ENCODE results near the gene ANKRD9.
"Not testable (repeated sequence)": the region's sequence is repeated elsewhere in the genome, so short reads cannot be mapped to it uniquely, and the experiment has no call there.

ANKRD9 gene

GRCh38 chr14:102548616-102549240 lies 39.2 kb upstream of the ANKRD9 start:
- TF ChIP-seq, protein P1, sequence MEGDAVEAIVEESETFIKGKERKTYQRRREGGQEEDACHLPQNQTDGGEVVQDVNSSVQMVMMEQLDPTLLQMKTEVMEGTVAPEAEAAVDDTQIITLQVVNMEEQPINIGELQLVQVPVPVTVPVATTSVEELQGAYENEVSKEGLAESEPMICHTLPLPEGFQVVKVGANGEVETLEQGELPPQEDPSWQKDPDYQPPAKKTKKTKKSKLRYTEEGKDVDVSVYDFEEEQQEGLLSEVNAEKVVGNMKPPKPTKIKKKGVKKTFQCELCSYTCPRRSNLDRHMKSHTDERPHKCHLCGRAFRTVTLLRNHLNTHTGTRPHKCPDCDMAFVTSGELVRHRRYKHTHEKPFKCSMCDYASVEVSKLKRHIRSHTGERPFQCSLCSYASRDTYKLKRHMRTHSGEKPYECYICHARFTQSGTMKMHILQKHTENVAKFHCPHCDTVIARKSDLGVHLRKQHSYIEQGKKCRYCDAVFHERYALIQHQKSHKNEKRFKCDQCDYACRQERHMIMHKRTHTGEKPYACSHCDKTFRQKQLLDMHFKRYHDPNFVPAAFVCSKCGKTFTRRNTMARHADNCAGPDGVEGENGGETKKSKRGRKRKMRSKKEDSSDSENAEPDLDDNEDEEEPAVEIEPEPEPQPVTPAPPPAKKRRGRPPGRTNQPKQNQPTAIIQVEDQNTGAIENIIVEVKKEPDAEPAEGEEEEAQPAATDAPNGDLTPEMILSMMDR (IDR thresholded peaks at IDR 0.05; ENCODE audit: insufficient read depth, missing control alignments) = no peak
- DNase-seq (ENCODE audit: insufficient read length, low spot score) = no peak
- FAIRE-seq = no peak

GRCh38 chr14:102545461-102546265 lies 36.1 kb upstream of the ANKRD9 start:
- TF ChIP-seq, protein P1 (IDR thresholded peaks at IDR 0.05; ENCODE audit: insufficient read depth, missing control alignments) = no peak
- no peak for DNase-seq (ENCODE audit: insufficient read length, low spot score)
- FAIRE-seq = no peak

DNA sequence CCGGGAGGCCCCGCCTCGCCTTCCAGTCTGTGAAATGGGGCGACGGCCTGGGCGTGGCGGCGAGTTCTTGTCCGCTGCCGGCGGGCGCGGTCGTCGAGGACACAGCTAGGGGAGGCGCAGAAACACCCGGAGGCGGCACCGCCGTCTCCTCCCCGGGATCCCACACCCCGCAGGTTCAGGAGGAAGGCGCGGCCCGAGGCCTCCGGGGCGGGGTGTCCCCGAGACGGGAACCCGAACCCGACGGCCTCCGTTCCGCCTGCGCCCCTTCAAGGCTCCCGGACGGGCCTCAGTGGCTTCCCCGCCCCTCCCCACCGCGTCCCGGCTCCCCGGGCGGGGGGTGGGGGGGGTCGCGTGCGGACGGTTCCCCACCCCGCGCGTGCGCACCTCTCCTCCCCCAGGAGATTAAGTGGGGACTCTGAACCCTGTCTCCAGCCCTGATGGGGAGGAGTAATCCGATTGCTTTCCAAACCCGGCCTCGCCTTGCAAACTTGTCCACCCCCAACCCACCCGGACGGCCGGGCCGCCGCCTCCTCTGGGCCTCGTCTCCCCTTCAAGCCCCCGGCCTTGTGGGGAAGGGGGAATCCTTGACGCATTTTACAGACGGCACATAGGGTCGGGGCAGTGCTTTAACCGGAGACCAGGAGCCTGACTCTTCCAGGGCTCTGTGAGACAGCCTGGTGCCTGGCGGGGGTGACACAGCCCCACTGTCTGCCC lies 35.3 kb upstream of the ANKRD9 start:
- FAIRE-seq (no peak), DNase-seq (ENCODE audit: insufficient read length, low spot score) (peak; percentile 87)
- TF ChIP-seq, protein P1 (IDR thresholded peaks at IDR 0.05; ENCODE audit: insufficient read depth, missing control alignments) = no peak

DNA sequence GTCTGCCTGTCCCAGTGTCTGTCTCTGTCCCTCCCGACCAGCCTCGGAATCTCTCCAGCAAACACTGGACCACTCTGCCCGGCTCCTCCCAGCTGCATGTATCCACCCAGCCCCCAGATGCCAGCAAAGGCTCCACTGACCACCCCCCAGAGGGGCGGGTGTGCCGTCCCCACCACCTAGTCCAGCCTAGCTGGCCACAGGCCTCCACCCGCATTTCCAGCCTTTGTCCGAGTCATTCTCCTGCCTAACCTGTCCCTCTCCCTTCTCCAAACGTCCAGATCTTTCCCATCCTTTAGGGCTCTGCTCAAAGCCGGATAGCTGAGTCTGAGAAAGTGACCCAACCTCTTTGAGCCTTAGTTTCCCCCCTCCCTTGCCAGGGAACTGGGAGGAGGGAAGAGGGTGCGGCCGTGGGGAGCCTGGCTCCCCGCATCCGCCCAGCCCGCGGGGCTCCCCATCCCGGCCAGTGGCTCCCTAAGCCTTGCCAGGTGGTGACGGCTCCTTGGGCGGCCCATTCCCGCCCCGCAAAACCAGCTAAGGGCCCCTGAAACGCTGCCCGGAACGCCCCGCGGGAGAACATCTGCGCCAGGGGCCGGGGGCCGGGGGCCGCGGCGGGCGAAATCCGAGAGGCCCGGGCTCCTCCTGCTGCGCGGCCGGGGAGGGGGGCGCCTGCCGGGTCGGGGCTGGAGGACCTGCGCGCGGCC lies 34.6 kb upstream of the ANKRD9 start:
- FAIRE-seq = no peak
- DNase-seq (ENCODE audit: insufficient read length, low spot score) = no peak

GRCh38 chr14:102541771-102542170 lies 32.2 kb upstream of the ANKRD9 start:
- DNase-seq (ENCODE audit: insufficient read length, low spot score) (no peak), FAIRE-seq (no peak)
- TF ChIP-seq, protein P1 (IDR thresholded peaks at IDR 0.05; ENCODE audit: insufficient read depth, missing control alignments) = no peak

More for the DNA sequence above, 34.6 kb upstream of the ANKRD9 start:
- TF ChIP-seq, protein P1 (IDR thresholded peaks at IDR 0.05; ENCODE audit: insufficient read depth, missing control alignments) = no peak

DNA sequence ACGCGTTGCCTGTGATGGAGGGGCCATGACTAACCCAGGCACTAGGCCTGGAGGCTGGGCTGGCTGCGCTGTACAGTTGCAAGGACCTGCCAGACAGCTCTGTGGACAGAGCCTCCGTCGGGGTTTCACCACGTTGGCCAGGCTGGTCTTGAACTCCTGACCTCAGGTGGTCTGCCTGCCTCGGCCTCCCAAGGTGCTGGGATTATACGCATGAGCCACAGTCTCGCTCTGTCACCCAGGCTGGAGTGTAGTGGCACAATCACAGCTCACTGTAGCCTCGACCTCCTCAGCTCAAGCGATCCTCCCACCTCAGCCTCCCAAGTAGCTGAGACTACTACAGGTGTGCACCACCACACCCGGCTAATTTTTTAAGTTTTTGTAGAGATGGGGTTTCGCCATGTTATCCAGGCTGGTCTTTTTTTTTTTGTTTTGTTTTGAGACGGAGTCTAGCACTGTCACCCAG lies 31.5 kb upstream of the ANKRD9 start:
- FAIRE-seq; DNase-seq (ENCODE audit: insufficient read length, low spot score): not testable (repeated sequence)

Data from D721Med (cell line).